Lung (tissue), 16 donors: ENCODE data around the gene ZNF235. TPM values are rescaled to one million over a fixed set of nuclear protein-coding genes. Genes with fewer than 3 reads are reported as not detected.

ENCODE experiments used
- ATAC-seq: fragments of 200-7000 bp; cut with Tn5 transposase; one replicate; pipeline ENCODE4 v1.9.1; 2020; ENCODE audit warnings: moderate number of reproducible peaks; ENCODE audit not compliant: insufficient read depth, low FRiP score
- DNase-seq, 3 donors: peaks; one replicate each; pipeline ENCODE4 v3.0.0-alpha.2; 2013 to 2017
- H3K27ac ChIP-seq, 2 donors: one replicate each; pipeline ENCODE4 v1.5.1; 2013; ENCODE audit warnings: mild to moderate bottlenecking in 2 of 2, moderate library complexity in 2 of 2, control low read depth in 1 of 2, inconsistent platforms in 1 of 2, low read depth in 1 of 2, low read length in 1 of 2
- H3K27me3 ChIP-seq, 3 donors: one replicate each; pipeline ENCODE4 v1.5.1; 2013; ENCODE audit warnings: low read length in 2 of 3; ENCODE audit not compliant: control insufficient read depth in 3 of 3, insufficient read depth in 3 of 3
- H3K36me3 ChIP-seq, 4 donors: one replicate each; pipeline ENCODE4 v1.5.1; 2013; ENCODE audit warnings: low read length in 4 of 4, mild to moderate bottlenecking in 1 of 4, moderate library complexity in 1 of 4; ENCODE audit not compliant: control insufficient read depth in 4 of 4, insufficient read depth in 4 of 4
- H3K4me1 ChIP-seq, 5 donors: one replicate each; pipeline ENCODE4 v1.5.1; 2013; ENCODE audit warnings: low read length in 5 of 5, mild to moderate bottlenecking in 2 of 5, moderate library complexity in 1 of 5; ENCODE audit not compliant: control insufficient read depth in 5 of 5, insufficient read depth in 5 of 5
- H3K4me3 ChIP-seq: one replicate; pipeline ENCODE4 v1.5.1; 2013; ENCODE audit warnings: mild to moderate bottlenecking, control low read depth, moderate library complexity
- H3K9ac ChIP-seq, 2 donors: one replicate each; pipeline ENCODE4 v1.5.1; 2013; ENCODE audit warnings: low read length in 2 of 2, control low read depth in 1 of 2; ENCODE audit not compliant: insufficient read depth in 1 of 2
- H3K9me3 ChIP-seq, 4 donors: one replicate each; pipeline ENCODE4 v1.5.1; 2013; ENCODE audit warnings: low read length in 3 of 4, mild to moderate bottlenecking in 1 of 4, moderate library complexity in 1 of 4; ENCODE audit not compliant: control insufficient read depth in 4 of 4, insufficient read depth in 3 of 4
- WGBS, 2 donors: extraction: QIAGEN DNeasy Blood & Tissue Kit; methylation state at CpG; one replicate each; pipeline ENCODE4 v1.1.7; 2013; 5-methylcytosine and 5-hydroxymethylcytosine counted together
- long read RNA-seq, 5 donors: transcript quantifications; one replicate each; lab custom pipeline, GENCODE V29; 2026
- polyA plus RNA-seq, 2 donors: library from polyadenylated mRNA; stranded (reverse); fragments of 200-250 nt; gene quantifications; one replicate each; pipeline ENCODE4 v1.2.1, GENCODE V29; 2013
- total RNA-seq, 2 donors: library from RNA; depleted of rRNA in 1 of 2; stranded (reverse); fragments of >200 nt in 1 of 2; gene quantifications; one replicate each; pipeline ENCODE4 v1.2.1, GENCODE V29; 2014 to 2021
- TF ChIP-seq, protein P1 (sequence below): IDR thresholded peaks from 2 replicates; pipeline ENCODE4 v1.5.1; 2012; ENCODE audit warnings: mild to moderate bottlenecking; ENCODE audit errors: control extremely low read depth, extremely low read depth
- donor health status: control.
- donor health status: control.
- donor health status: Bipolar disorder and iron deficiency.
- donor health status: healthy.
- donor health status: DM: yes; HTN: yes; CAD: no.

ZNF235 gene
- total RNA-seq (10 to 100 TPM in 1 of 2 donors, 1 to 10 TPM in 1; 4.7 to 18.9 TPM), polyA plus RNA-seq (1 to 10 TPM; 1.6 to 2.8 TPM)
- long read RNA-seq, donor 1, full-length matches to known transcripts: 4 of 4 reads
- long read RNA-seq, donor 1, partial matches to known transcripts: 0 of 4 reads
- long read RNA-seq, donor 1, other reads (novel, unspliced or antisense): 0 of 4 reads
- long read RNA-seq, donor 2, full-length matches to known transcripts: 2 of 2 reads
- long read RNA-seq, donor 2, partial matches to known transcripts: 0 of 2 reads
- long read RNA-seq, donor 2, other reads (novel, unspliced or antisense): 0 of 2 reads
- long read RNA-seq, donor 3, full-length matches to known transcripts: 3 of 3 reads
- long read RNA-seq, donor 3, partial matches to known transcripts: 0 of 3 reads
- long read RNA-seq, donor 3, other reads (novel, unspliced or antisense): 0 of 3 reads
- long read RNA-seq, donor 4: 0 reads
- long read RNA-seq, donor 5, full-length matches to known transcripts: 5 of 5 reads
- long read RNA-seq, donor 5, partial matches to known transcripts: 0 of 5 reads
- long read RNA-seq, donor 5, other reads (novel, unspliced or antisense): 0 of 5 reads

DNA sequence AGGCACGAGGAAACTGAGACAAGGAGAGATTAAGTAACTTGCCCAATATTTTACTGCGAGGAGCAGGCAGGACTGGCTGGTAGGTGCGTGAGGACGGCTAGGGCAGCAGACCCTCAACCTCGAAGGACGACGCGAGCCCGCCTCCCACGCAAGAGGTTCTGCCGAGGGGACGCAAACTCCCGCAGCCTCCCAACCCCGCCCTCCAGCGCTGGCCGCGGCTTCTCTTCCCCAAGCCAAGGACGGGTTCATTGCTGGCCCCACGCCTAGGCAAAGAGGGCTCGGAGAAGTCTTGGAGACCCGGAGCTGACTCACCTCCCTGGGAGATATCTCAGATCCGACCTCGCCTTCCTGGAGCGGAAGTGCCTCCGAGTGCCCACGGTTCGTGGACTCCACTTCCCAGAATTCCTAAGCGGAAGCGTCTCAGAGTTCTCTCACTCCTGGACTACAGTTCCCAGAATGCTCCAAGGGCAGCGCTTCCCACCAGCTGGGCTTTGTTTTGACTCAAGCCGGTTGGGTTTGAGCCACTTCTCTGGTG, at the start of gene ZNF235:
ZNF235 (minus strand) TSS at position 367 of the 535 bp plus-strand sequence. CDS start 1,621 bp downstream, outside the sequence.
- TF ChIP-seq, protein P1, sequence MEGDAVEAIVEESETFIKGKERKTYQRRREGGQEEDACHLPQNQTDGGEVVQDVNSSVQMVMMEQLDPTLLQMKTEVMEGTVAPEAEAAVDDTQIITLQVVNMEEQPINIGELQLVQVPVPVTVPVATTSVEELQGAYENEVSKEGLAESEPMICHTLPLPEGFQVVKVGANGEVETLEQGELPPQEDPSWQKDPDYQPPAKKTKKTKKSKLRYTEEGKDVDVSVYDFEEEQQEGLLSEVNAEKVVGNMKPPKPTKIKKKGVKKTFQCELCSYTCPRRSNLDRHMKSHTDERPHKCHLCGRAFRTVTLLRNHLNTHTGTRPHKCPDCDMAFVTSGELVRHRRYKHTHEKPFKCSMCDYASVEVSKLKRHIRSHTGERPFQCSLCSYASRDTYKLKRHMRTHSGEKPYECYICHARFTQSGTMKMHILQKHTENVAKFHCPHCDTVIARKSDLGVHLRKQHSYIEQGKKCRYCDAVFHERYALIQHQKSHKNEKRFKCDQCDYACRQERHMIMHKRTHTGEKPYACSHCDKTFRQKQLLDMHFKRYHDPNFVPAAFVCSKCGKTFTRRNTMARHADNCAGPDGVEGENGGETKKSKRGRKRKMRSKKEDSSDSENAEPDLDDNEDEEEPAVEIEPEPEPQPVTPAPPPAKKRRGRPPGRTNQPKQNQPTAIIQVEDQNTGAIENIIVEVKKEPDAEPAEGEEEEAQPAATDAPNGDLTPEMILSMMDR: no peak
- Histone ChIP-seq H3K27ac (peak within 1 kb of the TSS; percentile 77 to 96), H3K36me3 (peaks cover 4 to 18% (median 7%) of the 10 kb centered on the region in 4 donors), H3K27me3 (no peaks in the 10 kb centered on the region), H3K9me3 (peaks cover 0 to 12% (median 3%) of the 10 kb centered on the region in 4 donors), H3K4me1 (peaks cover 0 to 14% (median 6%) of the 10 kb centered on the region in 5 donors), H3K4me3 (peak within 1 kb of the TSS; percentile 87), H3K9ac (peak within 1 kb of the TSS in 1 of 2 donors; percentile 80)
- peak; percentile 92 to 98 (median 98) for DNase-seq
- peak; percentile 99 for ATAC-seq
- WGBS, 2 donors: 0% methylated on average over 31 of the region's 31 CpGs

DNA sequence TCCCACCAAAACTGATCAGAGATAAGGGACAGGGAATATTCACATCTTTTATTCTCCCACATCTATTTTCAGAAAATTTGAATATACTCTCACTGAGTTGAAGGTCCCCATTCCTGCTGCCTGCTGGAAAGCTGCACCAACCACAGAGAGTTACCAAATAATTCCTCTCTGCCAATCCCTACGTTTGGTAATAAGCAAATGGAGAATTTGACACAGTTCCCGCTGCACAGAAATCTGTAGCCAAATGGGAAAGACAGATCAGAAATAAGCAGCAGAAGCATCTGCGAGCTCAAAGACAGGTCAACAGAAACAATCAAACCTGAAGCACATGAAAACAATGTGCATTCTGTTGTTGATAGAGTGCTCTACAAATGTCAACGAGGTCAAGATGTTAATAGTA, 41.7 kb upstream of the ZNF235 start:
- peaks cover 0 to 5% (median 0%) of the 10 kb centered on the region in 5 donors for H3K4me1 ChIP-seq
- no peak for DNase-seq
- no peak overlapping the region for H3K27ac ChIP-seq
- no peak overlapping the region for H3K4me3 ChIP-seq
- peaks cover 4 to 23% (median 18%) of the 10 kb centered on the region in 4 donors for H3K9me3 ChIP-seq
- ATAC-seq: no peak
- H3K36me3 ChIP-seq: peaks cover 0 to 30% (median 3%) of the 10 kb centered on the region in 4 donors
- TF ChIP-seq, protein P1: no peak
- WGBS, 2 donors: 90 to 91% methylated on average over 4 of the region's 4 CpGs
- no peaks in the 10 kb centered on the region for H3K27me3 ChIP-seq
- H3K9ac ChIP-seq: no peak overlapping the region

DNA sequence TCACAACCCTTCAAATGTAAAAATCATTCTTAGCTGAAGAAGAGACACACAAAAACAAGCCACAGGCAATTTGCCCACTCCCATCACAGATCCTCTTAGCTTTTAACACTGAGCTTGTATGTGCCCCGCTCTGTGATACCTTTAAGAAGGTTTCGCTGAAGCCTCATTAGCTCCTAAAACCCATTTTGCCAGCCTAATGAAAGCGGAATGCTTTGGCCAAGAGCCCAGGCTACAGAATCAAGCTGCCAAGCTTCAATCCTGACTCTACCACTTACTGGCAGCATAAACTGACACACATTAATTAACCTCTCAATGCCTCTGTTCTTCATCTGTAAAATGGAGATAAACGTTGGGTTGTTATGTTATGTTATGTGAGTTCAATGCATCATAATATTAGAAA, 41.1 kb upstream of the ZNF235 start:
- Histone ChIP-seq H3K4me1 (peaks cover 0 to 5% (median 0%) of the 10 kb centered on the region in 5 donors), H3K27me3 (no peaks in the 10 kb centered on the region), H3K4me3 (no peak overlapping the region), H3K27ac (no peak overlapping the region), H3K9me3 (peaks cover 4 to 21% (median 18%) of the 10 kb centered on the region in 4 donors), H3K9ac (no peak overlapping the region), H3K36me3 (peaks cover 0 to 30% (median 3%) of the 10 kb centered on the region in 4 donors)
- TF ChIP-seq, protein P1: no peak
- DNase-seq (no peak), ATAC-seq (no peak)
- 95 to 96% methylated on average over 4 of the region's 4 CpGs for WGBS, 2 donors
